Endothelial cell of umbilical vein (primary cell): ENCODE results near the gene KIF1C. TPM values are rescaled to one million over a fixed set of nuclear protein-coding genes. Genes with fewer than 3 reads are reported as not detected.

Experiments used
- BruUV-seq: library from RNA; stranded (reverse); fragments of 400-500 nt; replicated peaks from 2 replicates; lab custom pipeline; 2021; lab: Mats Ljungman, UMichigan
- CTCF ChIA-PET: fragments of 300-600, 350-600 bp; sonication (Branson Sonifier 250); formaldehyde crosslinking; loops from one replicate; lab custom pipeline; 2021; ENCODE audit warnings: antibody characterized with exemption, inconsistent platforms; lab: Charles Lee
- POLR2A ChIA-PET: fragments of 300-600, 350-600 bp; sonication (Branson Sonifier 250); formaldehyde crosslinking; loops from one replicate; lab custom pipeline; 2021; ENCODE audit warnings: antibody characterized with exemption, inconsistent platforms; lab: Charles Lee
- DNase-seq: peaks from one replicate; pipeline ENCODE4 v3.0.0-alpha.2; 2011; ENCODE audit warnings: low read depth, low spot score
- FAIRE-seq: peaks from 2 replicates; lab custom pipeline; 2011; peaks lifted over from hg19 to GRCh38; lab: Jason Lieb, UNC
- H2AFZ ChIP-seq: 2 replicates; pipeline ENCODE4 v1.6.0; 2012; ENCODE audit warnings: low read depth, low read length, control low read depth, inconsistent platforms
- H3K27ac ChIP-seq: 2 replicates; pipeline ENCODE4 v1.5.1; 2011; ENCODE audit warnings: low read depth, mild to moderate bottlenecking, control low read depth, low read length, moderate library complexity; ENCODE audit not compliant: insufficient read depth
- H3K27me3 ChIP-seq, 2 experiments: 2 replicates each; pipeline versions ENCODE4 v1.6.0 to v1.6.1; 2011; ENCODE audit warnings: low read length in 2 of 2, mixed read lengths in 1 of 2; ENCODE audit not compliant: control insufficient read depth in 2 of 2, insufficient read depth in 2 of 2
- H3K36me3 ChIP-seq, 2 experiments: 2 replicates in 1 of 2; 3 replicates in 1 of 2; pipeline ENCODE4 v1.5.1; 2011; ENCODE audit warnings: low read length in 2 of 2, mild to moderate bottlenecking in 1 of 2, moderate library complexity in 1 of 2; ENCODE audit not compliant: control insufficient read depth in 2 of 2, insufficient read depth in 2 of 2; ENCODE audit errors: extremely low read depth in 1 of 2
- H3K4me1 ChIP-seq: 3 replicates; pipeline ENCODE4 v1.5.1; 2011; ENCODE audit warnings: mild to moderate bottlenecking, low read length; ENCODE audit not compliant: control insufficient read depth, insufficient read depth; ENCODE audit errors: extremely low read depth
- H3K4me2 ChIP-seq: 2 replicates; pipeline ENCODE4 v1.6.1; 2011; ENCODE audit warnings: low read length, control low read depth, mixed read lengths; ENCODE audit not compliant: insufficient read depth
- H3K4me3 ChIP-seq, 3 experiments: fragments of 200-600 bp in 1 of 3; sonication (generic), shearing (Covaris generic) in 1 of 3; replicated peaks in 1 of 3; 2 replicates each; pipeline ENCODE4 v1.5.1; 2011 to 2016; ENCODE audit warnings: control low read depth in 3 of 3, low read length in 3 of 3, mild to moderate bottlenecking in 2 of 3, inconsistent platforms in 1 of 3, low read depth in 1 of 3, moderate library complexity in 1 of 3; ENCODE audit not compliant: insufficient read depth in 1 of 3
- H3K79me2 ChIP-seq: 2 replicates; pipeline ENCODE4 v1.6.0; 2012; ENCODE audit warnings: low read length, inconsistent platforms; ENCODE audit not compliant: control insufficient read depth, insufficient read depth
- H3K9ac ChIP-seq: replicated peaks from 2 replicates; pipeline ENCODE3; 2011; ENCODE audit warnings: low read length, control low read depth; ENCODE audit not compliant: insufficient read depth; ENCODE audit errors: extremely low read depth
- H3K9me1 ChIP-seq: replicated peaks from 3 replicates; pipeline ENCODE4 v1.6.0; 2011; ENCODE audit warnings: mild to moderate bottlenecking, low read length; ENCODE audit not compliant: control insufficient read depth, insufficient read depth; ENCODE audit errors: extremely low read depth
- H3K9me3 ChIP-seq: replicated peaks from 2 replicates; pipeline ENCODE4 v1.5.1; 2012; ENCODE audit warnings: low read length, inconsistent platforms; ENCODE audit not compliant: control insufficient read depth, insufficient read depth
- H4K20me1 ChIP-seq: replicated peaks from 2 replicates; pipeline ENCODE3; 2011; ENCODE audit warnings: mild to moderate bottlenecking, low read length; ENCODE audit not compliant: control insufficient read depth, insufficient read depth; ENCODE audit errors: extremely low read depth
- EZH2 ChIP-seq: IDR thresholded peaks from 2 replicates; pipeline ENCODE4 v1.6.1; 2012; ENCODE audit warnings: borderline replicate concordance, low read depth, mild to moderate bottlenecking, moderate library complexity, low read length, inconsistent platforms; ENCODE audit not compliant: severe bottlenecking
- FOS ChIP-seq: IDR thresholded peaks from 2 replicates; pipeline ENCODE4 v1.6.1; 2011; ENCODE audit warnings: mild to moderate bottlenecking, low read length, moderate library complexity, borderline replicate concordance; ENCODE audit not compliant: insufficient read depth
- GATA2 ChIP-seq: IDR thresholded peaks from 2 replicates; pipeline ENCODE4 v1.7.0; 2011; ENCODE audit warnings: low read depth, mild to moderate bottlenecking, moderate library complexity, mixed read lengths, low read length; ENCODE audit not compliant: insufficient read length, insufficient read depth
- JUN ChIP-seq: IDR thresholded peaks from 2 replicates; pipeline ENCODE4 v1.6.1; 2011; ENCODE audit warnings: borderline replicate concordance, low read depth; ENCODE audit not compliant: insufficient read length, insufficient read depth
- MAX ChIP-seq: IDR thresholded peaks from 2 replicates; pipeline ENCODE4 v1.6.1; 2011; ENCODE audit not compliant: insufficient read depth, insufficient read length
- MYC ChIP-seq: IDR thresholded peaks from one replicate; pipeline ENCODE4 v1.6.1; 2011; ENCODE audit warnings: mild to moderate bottlenecking, low read depth, low read length
- POLR2A ChIP-seq: IDR thresholded peaks from 2 replicates; pipeline ENCODE4 v1.6.1; 2012; ENCODE audit warnings: low read depth, mild to moderate bottlenecking, control low read depth, low read length
- POLR2AphosphoS5 ChIP-seq: IDR thresholded peaks from 2 replicates; pipeline ENCODE4 v1.6.1; 2012; ENCODE audit warnings: low read depth, mild to moderate bottlenecking, control low read depth, low read length, moderate library complexity; ENCODE audit not compliant: insufficient read depth
- dilution Hi-C: fragments of 300-500 bp; cut with MboI; formaldehyde crosslinking; loops from one replicate; pipeline ENCODE4 v1.15.0; 2019; ENCODE audit warnings: low sequenced_read_pairs; ENCODE audit not compliant: extremely low pct_ligation_motif_present
- intact Hi-C: fragments of 100-400 bp; cut with micrococcal nuclease; formaldehyde crosslinking; loops from one replicate; pipeline ENCODE4 v1.10.0; 2022
- polyA plus RNA-seq, 4 experiments: library from polyadenylated mRNA; depleted of rRNA in 3 of 4; stranded (reverse) in 3 of 4; unstranded in 1 of 4; fragments of >200 nt; gene quantifications; 2 replicates each; pipeline versions ENCODE4 v1.2.1 to v1.2.3, GENCODE V29; 2011 to 2012; ENCODE audit warnings: missing spikeins in 1 of 4
- total RNA-seq: library from RNA; stranded (reverse); gene quantifications from 2 replicates; pipeline ENCODE4 v1.2.3, GENCODE V29; 2021
- TF ChIP-seq, protein P1 (sequence below), 2 donors: IDR thresholded peaks; 1 replicate in 1 of 2; 2 replicates in 1 of 2; pipeline ENCODE4 v1.5.1; 2011; ENCODE audit warnings: low read length in 2 of 2, mild to moderate bottlenecking in 2 of 2, moderate library complexity in 2 of 2, control low read depth in 1 of 2, inconsistent platforms in 1 of 2, low read depth in 1 of 2; ENCODE audit not compliant: insufficient read depth in 1 of 2; ENCODE audit errors: extremely low read depth in 1 of 2

The KIF1C gene
- total and polyA plus RNA-seq, 2 donors (not counting 3 experiments of a cell fraction or from before 2014, with no cell fraction given), result 33.6 to 171 TPM

GRCh38 chr17:5065227-5065744 lies 67.5 kb downstream of the KIF1C start:
- H3K27me3 ChIP-seq, result no peaks in the 10 kb centered on the region
- TF ChIP-seq MAX (no peak), EZH2 (no peak)
- H3K27ac ChIP-seq, result no peak overlapping the region
- H3K4me1 ChIP-seq, result no peaks in the 10 kb centered on the region
- ChIA-PET POLR2A (no interaction called here), CTCF (interaction anchor here (5.5 kb wide), 1 partner anchor 156 kb away, joined by 71 read pairs; no protein-coding TSS in a partner anchor)
- BruUV-seq, result no TSS peak
- H3K4me3 ChIP-seq, result no peak overlapping the region
- dilution Hi-C loops, result no loop called here
- intact Hi-C loops, result no loop called here
- DNase-seq, result no peak
- H2AFZ ChIP-seq, result no peak overlapping the region
- no peak for FAIRE-seq
- no peaks in the 10 kb centered on the region for H3K9me1 ChIP-seq
- no peaks in the 10 kb centered on the region for H3K36me3 ChIP-seq
- H3K9ac ChIP-seq, result no peak overlapping the region
- no peaks in the 10 kb centered on the region for H3K9me3 ChIP-seq
- no peak overlapping the region for H3K4me2 ChIP-seq
- H3K79me2 ChIP-seq, result no peaks in the 10 kb centered on the region
- no peaks in the 10 kb centered on the region for H4K20me1 ChIP-seq

GRCh38 chr17:5068236-5068635 lies 70.5 kb downstream of the KIF1C start:
- Histone ChIP-seq H4K20me1 (no peaks in the 10 kb centered on the region), H3K4me1 (no peaks in the 10 kb centered on the region), H3K79me2 (no peaks in the 10 kb centered on the region), H3K9me1 (no peaks in the 10 kb centered on the region), H3K9ac (no peak overlapping the region), H3K4me3 (no peak overlapping the region), H3K9me3 (no peaks in the 10 kb centered on the region), H3K4me2 (no peak overlapping the region), H2AFZ (no peak overlapping the region), H3K36me3 (no peaks in the 10 kb centered on the region), H3K27ac (no peak overlapping the region), H3K27me3 (no peaks in the 10 kb centered on the region)
- DNase-seq (no peak), FAIRE-seq (no peak)
- TF ChIP-seq JUN (no peak), MYC (no peak), POLR2AphosphoS5 (no peak), GATA2 (no peak), MAX (no peak), EZH2 (no peak), FOS (no peak), POLR2A (no peak)
- TF ChIP-seq, protein P1, sequence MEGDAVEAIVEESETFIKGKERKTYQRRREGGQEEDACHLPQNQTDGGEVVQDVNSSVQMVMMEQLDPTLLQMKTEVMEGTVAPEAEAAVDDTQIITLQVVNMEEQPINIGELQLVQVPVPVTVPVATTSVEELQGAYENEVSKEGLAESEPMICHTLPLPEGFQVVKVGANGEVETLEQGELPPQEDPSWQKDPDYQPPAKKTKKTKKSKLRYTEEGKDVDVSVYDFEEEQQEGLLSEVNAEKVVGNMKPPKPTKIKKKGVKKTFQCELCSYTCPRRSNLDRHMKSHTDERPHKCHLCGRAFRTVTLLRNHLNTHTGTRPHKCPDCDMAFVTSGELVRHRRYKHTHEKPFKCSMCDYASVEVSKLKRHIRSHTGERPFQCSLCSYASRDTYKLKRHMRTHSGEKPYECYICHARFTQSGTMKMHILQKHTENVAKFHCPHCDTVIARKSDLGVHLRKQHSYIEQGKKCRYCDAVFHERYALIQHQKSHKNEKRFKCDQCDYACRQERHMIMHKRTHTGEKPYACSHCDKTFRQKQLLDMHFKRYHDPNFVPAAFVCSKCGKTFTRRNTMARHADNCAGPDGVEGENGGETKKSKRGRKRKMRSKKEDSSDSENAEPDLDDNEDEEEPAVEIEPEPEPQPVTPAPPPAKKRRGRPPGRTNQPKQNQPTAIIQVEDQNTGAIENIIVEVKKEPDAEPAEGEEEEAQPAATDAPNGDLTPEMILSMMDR (IDR thresholded peaks at IDR 0.05; ENCODE audit: extremely low read depth in 1 of 2, insufficient read depth in 1 of 2, low read depth in 1 of 2, low read length in 2 of 2), result no peak
- intact Hi-C loops (no loop called here), dilution Hi-C loops (no loop called here)
- ChIA-PET CTCF (interaction anchor here (0.9 kb wide), 1 partner anchor 166 kb away, joined by 3 read pairs; the partner anchor contains the start of gene CHRNE), POLR2A (interaction anchor here (0.6 kb wide), 1 partner anchor 288 kb away, joined by 3 read pairs; no protein-coding TSS in a partner anchor)
- BruUV-seq, result no TSS peak
